ENCODE data around the gene A1BG.

- TF ChIP-seq CTCF (IDR thresholded peaks at IDR 0.05) (peak in 1 of 4 experiments; percentile 8), POLR2AphosphoS5 (IDR thresholded peaks at IDR 0.05) (peak; percentile 60 to 91 (median 80))
Observed at GRCh38 chr19:58362272-58362994, 9.1 kb upstream of the A1BG start, which contains the start of gene ZNF497.

Measured in sigmoid colon (tissue), 4 donors.